Renal cortex interstitium (tissue), 11 donors: ENCODE measurements around the gene NIT2. TPM values are rescaled to one million over a fixed set of nuclear protein-coding genes. Genes with fewer than 3 reads are reported as not detected.

Source experiments
- DNase-seq, 11 donors: peaks; one replicate each; pipeline ENCODE4 v3.0.0-alpha.2; 2013; ENCODE audit warnings: low read depth in 9 of 11, low spot score in 4 of 11; ENCODE audit errors: extremely low read depth in 1 of 11
- polyA plus RNA-seq, 3 donors: library from polyadenylated mRNA; unstranded; fragments of 120-200 nt; gene quantifications; one replicate each; pipeline ENCODE4 v1.2.1, GENCODE V29; 2013; ENCODE audit not compliant: insufficient read length in 3 of 3

Gene NIT2
- polyA plus RNA-seq, 3 donors: 109 to 134 (median 129) TPM

GRCh38 chr3:100366424-100366823, 31.9 kb downstream of the NIT2 start:
- no peak for DNase-seq

DNA sequence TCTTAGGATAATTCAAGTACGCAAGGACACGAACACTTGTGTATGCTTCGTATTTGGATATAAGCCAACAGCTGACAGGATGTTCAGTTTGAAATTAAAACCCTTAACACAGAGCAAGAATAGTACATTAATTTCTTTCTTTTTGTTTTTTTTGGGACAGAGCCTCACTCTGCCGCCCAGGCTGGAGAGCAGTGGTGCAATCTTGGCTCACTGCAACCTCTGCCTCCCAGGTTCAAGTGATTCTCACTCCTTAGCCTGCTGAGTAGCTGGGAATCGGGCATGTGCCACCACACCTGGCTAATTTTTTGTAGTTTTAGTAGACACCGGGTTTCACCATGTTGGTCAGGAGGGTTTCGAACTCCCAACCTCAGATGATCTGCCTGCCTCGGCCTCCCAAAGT, 33.9 kb downstream of the NIT2 start:
- DNase-seq: no peak

GRCh38 chr3:100370756-100371155, 36.2 kb downstream of the NIT2 start:
- no peak for DNase-seq

- DNase-seq: no peak
Measured at GRCh38 chr3:100374521-100374920, 40.0 kb downstream of the NIT2 start.

GRCh38 chr3:100376301-100376700, 41.7 kb downstream of the NIT2 start:
- DNase-seq: no peak

- no peak for DNase-seq
Measured at GRCh38 chr3:100384733-100385525, 50.4 kb downstream of the NIT2 start.

- no peak for DNase-seq
Measured at GRCh38 chr3:100386437-100387074, 52.0 kb downstream of the NIT2 start.

DNA sequence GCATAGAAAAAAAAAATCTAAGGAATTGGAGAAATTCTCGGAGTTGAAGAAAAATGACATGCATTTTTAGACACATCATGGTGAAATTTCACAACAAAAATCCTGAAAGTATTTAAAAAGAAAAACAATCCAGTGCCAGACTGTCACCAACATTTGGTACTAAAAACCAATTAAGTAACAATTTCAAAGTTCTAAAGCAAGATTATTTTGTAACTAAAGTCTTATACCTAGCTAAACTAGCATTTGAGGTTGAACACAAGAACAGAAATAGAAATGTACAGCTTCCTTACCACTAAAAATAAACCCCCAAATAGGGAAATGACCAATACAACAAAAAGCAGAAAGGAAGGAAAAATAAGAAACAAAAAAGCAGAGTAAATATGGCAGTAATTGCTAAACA, 54.5 kb downstream of the NIT2 start:
- no peak for DNase-seq

- no peak for DNase-seq
Measured at GRCh38 chr3:100395679-100396431, 61.3 kb downstream of the NIT2 start.

DNA sequence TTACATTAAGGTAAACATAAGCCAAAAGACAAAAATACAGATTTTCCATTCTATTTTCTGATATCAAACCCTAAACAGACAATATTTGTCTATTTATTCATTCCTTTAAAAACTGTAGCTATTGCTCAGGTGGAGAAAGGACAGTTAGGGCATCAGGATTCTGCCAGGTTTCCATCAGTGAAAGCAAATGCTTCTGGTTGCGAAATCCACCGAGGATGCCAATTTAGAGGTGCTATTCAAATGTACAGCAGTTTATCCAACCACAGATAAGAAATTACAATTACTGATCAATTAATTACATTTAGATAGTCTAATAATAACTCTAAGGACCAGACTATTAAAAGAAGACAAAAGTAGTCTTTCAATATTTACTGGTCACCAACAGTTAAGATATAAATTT, 62.4 kb downstream of the NIT2 start:
- no peak for DNase-seq

DNA sequence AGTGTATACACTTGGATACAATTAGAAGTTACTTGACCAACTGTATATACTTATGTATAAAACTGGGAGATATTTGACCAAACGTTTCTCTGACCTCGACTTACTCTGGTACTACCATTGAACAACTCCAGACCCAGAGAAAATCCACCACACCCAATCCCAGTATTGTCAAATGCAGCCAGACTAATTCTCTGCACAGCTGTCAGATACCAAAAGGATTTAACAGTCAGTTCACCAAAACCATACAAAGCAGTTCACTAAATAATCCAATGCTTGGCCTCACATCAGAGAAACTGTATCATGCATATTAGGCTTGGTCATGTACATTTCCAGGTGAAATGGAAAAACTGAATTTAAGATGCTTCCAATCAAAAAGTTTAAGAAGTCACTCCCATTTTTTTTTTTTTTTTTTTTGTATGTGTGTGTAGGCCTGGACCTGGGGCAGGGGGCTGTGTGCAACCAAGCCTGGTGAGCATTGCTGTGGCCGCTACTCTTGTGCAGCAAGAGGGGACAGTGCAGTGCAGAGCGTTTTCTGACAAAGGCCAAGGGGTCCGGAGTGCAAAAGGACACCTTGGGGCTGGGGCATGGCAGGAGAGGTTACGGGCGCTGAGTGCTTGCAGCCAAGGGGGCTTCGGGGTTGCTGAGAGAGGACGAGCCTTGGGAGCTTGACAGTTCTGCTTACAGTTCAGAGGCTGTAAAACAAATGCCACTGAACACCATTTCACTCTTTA, 64.9 kb downstream of the NIT2 start:
- no peak for DNase-seq

- no peak for DNase-seq
Measured at GRCh38 chr3:100400419-100400779, 65.8 kb downstream of the NIT2 start.

DNA sequence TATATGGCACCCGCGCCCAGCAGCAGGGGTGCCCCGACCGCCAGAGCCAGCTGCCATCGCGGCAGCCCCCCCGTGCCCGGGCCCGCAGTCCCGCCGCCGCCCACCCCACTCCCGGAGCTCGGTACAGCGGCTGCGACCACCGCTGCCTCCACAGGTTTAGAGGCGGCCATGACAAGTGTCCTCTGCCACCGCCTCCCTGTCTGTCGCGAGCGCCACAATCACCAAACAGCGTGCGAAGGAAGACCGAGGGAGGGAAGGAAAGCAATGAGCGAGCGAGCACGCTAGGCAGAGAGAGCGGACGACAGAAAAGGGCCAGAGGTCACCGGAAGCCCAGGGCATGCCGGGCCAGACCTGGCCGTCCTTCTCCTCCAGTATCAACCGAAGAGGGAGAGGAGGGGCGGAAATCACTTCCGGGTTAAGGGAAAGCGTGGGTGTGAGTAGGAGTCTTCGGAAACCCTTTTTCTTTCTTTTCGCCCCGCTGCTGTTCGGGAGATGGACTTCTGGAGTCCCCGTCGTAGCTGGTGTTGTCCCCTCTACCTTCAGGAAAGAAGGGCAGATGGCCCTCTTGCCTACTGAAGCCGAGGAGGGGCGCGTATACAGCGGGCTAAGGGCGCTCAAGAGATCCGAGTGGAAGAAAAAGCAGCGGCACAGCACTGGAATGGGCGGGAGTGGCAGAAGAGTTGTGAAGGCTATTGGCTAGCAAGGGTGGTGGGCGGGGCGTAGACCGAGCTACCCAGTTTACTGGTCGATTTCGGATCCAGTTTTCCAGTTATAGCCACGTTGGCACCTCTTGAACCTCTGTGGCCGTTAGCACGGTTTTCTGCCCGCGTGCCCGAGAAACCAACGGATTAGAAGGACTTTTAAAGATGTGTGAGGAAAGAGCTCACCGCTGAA, 66.5 kb downstream of the NIT2 start, which contains the start of the genes LNP1 and TOMM70:
LNP1 (plus strand) TSS at position 760 of the 894 bp plus-strand sequence. CDS start 28,191 bp downstream, outside the sequence.
TOMM70 (minus strand) TSS at position 310 of the 894 bp plus-strand sequence; CDS start at position 170, 140 bp downstream.
- DNase-seq: peak; percentile 89 to 97 (median 95)

DNA sequence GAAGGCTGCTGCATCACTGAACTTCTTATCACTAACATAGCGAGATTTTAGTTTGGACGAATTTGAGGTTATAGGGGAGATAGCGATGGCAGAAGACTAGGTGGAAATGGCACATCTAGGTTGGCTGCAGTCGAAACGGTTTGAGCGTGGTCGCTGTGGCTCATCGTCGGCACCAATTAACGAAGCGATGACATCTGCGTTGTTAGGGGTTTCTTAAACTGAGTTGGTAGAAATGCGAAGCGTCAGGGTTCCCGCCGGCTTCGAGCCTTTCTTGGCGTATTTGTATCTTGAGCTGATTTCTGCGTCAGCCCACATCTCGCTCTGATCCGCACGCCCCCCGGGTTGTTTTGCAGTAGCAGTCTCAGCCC, 67.1 kb downstream of the NIT2 start:
- DNase-seq: peak in 6 of 11 donors; percentile 21 to 44 (median 37)

- DNase-seq: peak in 8 of 11 donors; percentile 24 to 56 (median 46)
Measured at GRCh38 chr3:100402256-100402655, 67.7 kb downstream of the NIT2 start.

DNA sequence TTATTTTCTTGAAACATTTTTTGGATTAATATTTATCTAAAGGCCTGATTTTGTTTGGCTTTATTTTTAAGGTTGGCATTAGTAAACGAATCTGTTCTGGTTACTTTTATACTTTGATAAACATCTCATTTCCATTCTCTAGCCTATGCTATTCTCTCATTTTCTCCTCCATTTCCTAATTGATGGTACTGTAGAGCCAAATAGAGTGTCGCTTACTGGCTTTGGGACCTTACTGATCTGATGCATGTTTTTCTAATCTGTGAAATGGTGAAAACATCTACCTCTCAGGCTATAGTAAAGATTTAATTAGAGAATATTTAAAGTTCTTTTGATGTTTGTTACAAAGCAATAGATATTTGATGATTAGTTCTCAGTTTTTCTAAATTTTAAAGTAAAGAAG, 68.3 kb downstream of the NIT2 start:
- no peak for DNase-seq

GRCh38 chr3:100403362-100404249, 69.0 kb downstream of the NIT2 start:
- no peak for DNase-seq
